Activated CD8-positive, alpha-beta memory T cell treated with anti-CD3 and anti-CD28 coated beads for 24 hours (primary cell): ENCODE results near the gene FAF1.

Experiments used
- DNase-seq: peaks from one replicate; pipeline ENCODE4 v3.0.0-alpha.2; 2020

FAF1 gene

GRCh38 chr1:50526431-50526830, 433.6 kb downstream of the FAF1 start:
- DNase-seq = no peak

GRCh38 chr1:50523548-50523947, 436.5 kb downstream of the FAF1 start:
- no peak for DNase-seq

- no peak for DNase-seq
Observed at GRCh38 chr1:50522691-50523342, 437.2 kb downstream of the FAF1 start.

- DNase-seq = no peak
Observed at GRCh38 chr1:50521703-50522102, 438.4 kb downstream of the FAF1 start.

GRCh38 chr1:50517488-50517887, 442.6 kb downstream of the FAF1 start:
- DNase-seq = no peak

GRCh38 chr1:50516056-50516455, 444.0 kb downstream of the FAF1 start:
- no peak for DNase-seq

- DNase-seq = no peak
Observed at GRCh38 chr1:50508040-50508586, 452.0 kb downstream of the FAF1 start.

GRCh38 chr1:50505427-50505826, 454.6 kb downstream of the FAF1 start:
- DNase-seq = no peak

GRCh38 chr1:50503515-50503914, 456.6 kb downstream of the FAF1 start:
- no peak for DNase-seq

GRCh38 chr1:50502147-50502546, 457.9 kb downstream of the FAF1 start:
- DNase-seq = no peak

GRCh38 chr1:50497007-50497406, 463.1 kb downstream of the FAF1 start:
- DNase-seq = no peak

GRCh38 chr1:50493710-50494109, 466.4 kb downstream of the FAF1 start:
- DNase-seq = no peak

- DNase-seq = no peak
Observed at GRCh38 chr1:50492142-50492541, 467.9 kb downstream of the FAF1 start.

GRCh38 chr1:50491142-50491541, 468.9 kb downstream of the FAF1 start:
- no peak for DNase-seq

GRCh38 chr1:50490640-50491039, 469.4 kb downstream of the FAF1 start:
- no peak for DNase-seq

GRCh38 chr1:50488876-50489275, 471.2 kb downstream of the FAF1 start:
- no peak for DNase-seq

- DNase-seq = no peak
Observed at GRCh38 chr1:50488356-50488755, 471.7 kb downstream of the FAF1 start.

- no peak for DNase-seq
Observed at GRCh38 chr1:50487725-50488124, 472.3 kb downstream of the FAF1 start.

- DNase-seq = no peak
Observed at GRCh38 chr1:50481142-50481736, 478.8 kb downstream of the FAF1 start.

GRCh38 chr1:50476800-50477199, 483.3 kb downstream of the FAF1 start:
- no peak for DNase-seq

- DNase-seq = no peak
Observed at GRCh38 chr1:50474859-50475809, 484.9 kb downstream of the FAF1 start.

- no peak for DNase-seq
Observed at GRCh38 chr1:50473513-50473912, 486.6 kb downstream of the FAF1 start.

- DNase-seq = no peak
Observed at GRCh38 chr1:50471967-50472366, 488.1 kb downstream of the FAF1 start.

- DNase-seq = no peak
Observed at GRCh38 chr1:50462964-50463363, 497.1 kb downstream of the FAF1 start.
